HFFc6 (cell line): ENCODE measurements around the gene ARHGAP24. TPM values are rescaled to one million over a fixed set of nuclear protein-coding genes. Genes with fewer than 3 reads are reported as not detected.
A peak's percentile ranks its signal among the peaks of the same experiment; 100 is the strongest.

Source experiments
- DNase-seq: peaks from one replicate; pipeline ENCODE4 v3.0.0-alpha.2; 2018
- H3K27ac Mint-ChIP-seq: 2 replicates; pipeline ENCODE4 v1.8.0; 2020; ENCODE audit warnings: mild to moderate bottlenecking, mixed read lengths
- H3K27me3 Mint-ChIP-seq: 2 replicates; pipeline ENCODE4 v1.8.0; 2021; ENCODE audit warnings: mild to moderate bottlenecking, moderate library complexity, mixed read lengths; ENCODE audit not compliant: insufficient read depth
- H3K36me3 Mint-ChIP-seq: 2 replicates; pipeline ENCODE4 v1.8.0; 2021; ENCODE audit warnings: low read depth, mixed read lengths
- H3K4me1 Mint-ChIP-seq: 2 replicates; pipeline ENCODE4 v1.8.0; 2020; ENCODE audit warnings: low read depth, mixed read lengths
- H3K4me3 Mint-ChIP-seq: 2 replicates; pipeline ENCODE4 v1.8.0; 2020; ENCODE audit warnings: mild to moderate bottlenecking, moderate library complexity, mixed read lengths
- H3K9me3 Mint-ChIP-seq: 2 replicates; pipeline ENCODE4 v1.8.0; 2020; ENCODE audit warnings: mild to moderate bottlenecking, mixed read lengths
- CTCF ChIP-seq: fragments of 200-600 bp; sonication (generic); IDR thresholded peaks from 2 replicates; pipeline ENCODE4 v1.5.0; 2021; ENCODE audit warnings: antibody characterized with exemption, mild to moderate bottlenecking
- total RNA-seq, 6 experiments: library from RNA; stranded (reverse); fragmentation: NEBNext Ultra II Directional; extraction: Animal tissue kit (Norgen Biotek cat#: 25700); gene quantifications; 2 replicates in 1 of 6; 3 replicates in 5 of 6; pipeline ENCODE4 v1.2.3, GENCODE V29; 2021

ARHGAP24 gene
- total RNA-seq, 6 experiments from 2014 or later, result 13.6 to 28.3 (median 15.2) TPM

- TF ChIP-seq CTCF, result no peak
- no peak overlapping the region for H3K27ac Mint-ChIP-seq
Measured at GRCh38 chr4:85806334-85806733, 331.4 kb downstream of the ARHGAP24 start.

DNA sequence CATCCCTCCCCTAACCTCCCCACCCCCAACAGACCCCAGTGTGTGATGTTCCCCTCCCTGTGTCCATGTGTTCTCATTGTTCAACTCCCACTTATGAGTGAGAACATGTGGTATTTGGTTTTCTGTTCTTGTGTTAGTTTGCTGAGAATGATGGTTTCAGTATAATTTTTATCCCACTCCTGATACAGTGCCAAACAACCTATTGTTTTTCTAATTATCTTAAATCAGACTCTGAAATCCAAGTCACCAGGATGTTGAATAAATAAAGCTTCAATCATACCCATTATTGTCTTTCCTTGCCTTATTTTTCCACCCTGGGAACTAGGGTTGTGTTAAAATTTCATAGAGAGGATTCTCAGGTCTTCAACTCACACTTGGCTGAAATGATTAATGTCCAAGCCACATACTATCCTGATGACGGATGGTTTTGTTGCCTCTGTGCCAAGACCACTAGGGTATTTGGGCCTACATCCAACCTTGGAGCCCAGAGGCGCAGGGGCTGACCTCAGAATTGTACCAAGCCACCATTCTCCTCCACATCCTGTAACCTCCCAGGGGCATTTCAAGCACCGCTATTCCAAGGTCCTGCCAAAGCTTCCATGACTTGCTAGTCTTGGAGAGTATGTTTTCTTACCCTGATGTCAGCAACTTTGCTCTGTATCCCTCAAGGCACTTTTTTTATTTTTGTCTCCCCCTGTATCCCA lies 332.4 kb downstream of the ARHGAP24 start:
- H3K4me3 Mint-ChIP-seq, result peak overlapping the region; percentile 35; the same call in 1 of the 2 replicates
- DNase-seq, result no peak

More at GRCh38 chr4:85806334-85806733, 331.4 kb downstream of the ARHGAP24 start:
- H3K4me1 Mint-ChIP-seq, result peaks cover 21% of the 10 kb centered on the region
- no peaks in the 10 kb centered on the region for H3K27me3 Mint-ChIP-seq
- H3K4me3 Mint-ChIP-seq, result no peak overlapping the region
- DNase-seq, result no peak
- no peaks in the 10 kb centered on the region for H3K36me3 Mint-ChIP-seq
- no peaks in the 10 kb centered on the region for H3K9me3 Mint-ChIP-seq

GRCh38 chr4:85808104-85808503 lies 333.2 kb downstream of the ARHGAP24 start:
- H3K4me1 Mint-ChIP-seq, result peaks cover 31% of the 10 kb centered on the region
- no peak for TF ChIP-seq CTCF
- peak overlapping the region; percentile 35; the same call in 1 of the 2 replicates for H3K4me3 Mint-ChIP-seq
- H3K36me3 Mint-ChIP-seq, result no peaks in the 10 kb centered on the region
- DNase-seq, result no peak
- H3K27ac Mint-ChIP-seq, result peak overlapping the region; percentile 67
- H3K9me3 Mint-ChIP-seq, result no peaks in the 10 kb centered on the region
- H3K27me3 Mint-ChIP-seq, result no peaks in the 10 kb centered on the region; the same call in 1 of the 2 replicates

More for the DNA sequence above, 332.4 kb downstream of the ARHGAP24 start:
- Mint-ChIP-seq H3K27me3 (no peaks in the 10 kb centered on the region), H3K4me1 (peaks cover 24% of the 10 kb centered on the region), H3K9me3 (no peaks in the 10 kb centered on the region), H3K27ac (peak overlapping the region; percentile 67), H3K36me3 (no peaks in the 10 kb centered on the region)
- TF ChIP-seq CTCF, result no peak

- H3K9me3 Mint-ChIP-seq, result no peaks in the 10 kb centered on the region
- no peak overlapping the region for H3K27ac Mint-ChIP-seq
- H3K36me3 Mint-ChIP-seq, result peaks cover 2% of the 10 kb centered on the region; the same call in 1 of the 2 replicates
- peaks cover 33% of the 10 kb centered on the region for H3K4me1 Mint-ChIP-seq
- no peak for DNase-seq
- no peak for TF ChIP-seq CTCF
- no peak overlapping the region for H3K4me3 Mint-ChIP-seq
- no peaks in the 10 kb centered on the region; the same call in 1 of the 2 replicates for H3K27me3 Mint-ChIP-seq
Measured at GRCh38 chr4:85808864-85809263, 333.9 kb downstream of the ARHGAP24 start.

DNA sequence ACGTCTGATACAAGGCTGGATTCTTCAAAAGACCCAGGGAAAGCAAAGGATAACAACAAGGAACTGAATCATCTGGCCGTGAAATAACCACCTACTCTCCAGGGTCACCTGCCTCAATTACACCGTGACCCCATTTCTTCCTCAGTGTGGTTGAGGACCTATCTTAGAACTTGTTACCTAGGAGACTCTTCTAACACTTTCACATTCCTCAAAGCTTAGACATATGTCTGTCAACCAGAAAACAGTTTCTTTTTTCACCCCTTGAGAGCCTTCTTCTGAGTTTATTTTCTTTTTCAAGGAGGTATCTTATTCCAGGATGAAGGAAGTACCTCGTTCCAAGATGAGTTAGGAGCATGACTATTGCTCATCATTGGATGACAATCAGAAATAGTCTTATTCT lies 337.8 kb downstream of the ARHGAP24 start:
- Mint-ChIP-seq H3K36me3 (peaks cover 23% of the 10 kb centered on the region), H3K27ac (peak overlapping the region; percentile 40), H3K4me3 (no peak overlapping the region; the same call in 1 of the 2 replicates), H3K9me3 (no peaks in the 10 kb centered on the region), H3K4me1 (peaks cover 25% of the 10 kb centered on the region), H3K27me3 (no peaks in the 10 kb centered on the region; the same call in 1 of the 2 replicates)
- TF ChIP-seq CTCF, result no peak
- DNase-seq, result no peak
